Smooth muscle cell (in vitro differentiated cells): ENCODE data around the gene FRMD4B. TPM values are rescaled to one million over a fixed set of nuclear protein-coding genes. Genes with fewer than 3 reads are reported as not detected.

Source experiments
- DNase-seq: peaks from one replicate; lab custom pipeline; 2025; ENCODE audit not compliant: unreplicated experiment; lab: John Stamatoyannopoulos, UW
- H2AFZ ChIP-seq: fragments of 200-600 bp; sonication (generic); 2 replicates; pipeline ENCODE4 v1.6.0; 2016; ENCODE audit warnings: antibody characterized with exemption, low read depth, mild to moderate bottlenecking
- H3F3A ChIP-seq: fragments of 200-600 bp; sonication (generic); 2 replicates; pipeline ENCODE4 v1.6.0; 2017; ENCODE audit warnings: antibody characterized with exemption, low read depth
- H3K27ac ChIP-seq: fragments of 200-600 bp; sonication (generic); 2 replicates; pipeline ENCODE4 v1.5.1; 2016; ENCODE audit warnings: low read depth, mild to moderate bottlenecking
- H3K27me3 ChIP-seq: fragments of 200-600 bp; sonication (generic); 2 replicates; pipeline ENCODE4 v1.6.1; 2016; ENCODE audit warnings: low read depth, mild to moderate bottlenecking
- H3K36me3 ChIP-seq: fragments of 200-600 bp; sonication (generic); 2 replicates; pipeline ENCODE4 v1.5.1; 2016; ENCODE audit warnings: low read depth
- H3K4me1 ChIP-seq: fragments of 200-600 bp; sonication (generic); 2 replicates; pipeline ENCODE4 v1.5.1; 2016; ENCODE audit warnings: low read depth
- H3K4me2 ChIP-seq: fragments of 200-600 bp; sonication (generic); 2 replicates; pipeline ENCODE4 v1.6.0; 2016; ENCODE audit warnings: mild to moderate bottlenecking
- H3K4me3 ChIP-seq: fragments of 200-600 bp; sonication (generic); 2 replicates; pipeline ENCODE4 v1.5.1; 2016; ENCODE audit warnings: mild to moderate bottlenecking
- H3K79me2 ChIP-seq: fragments of 200-600 bp; sonication (generic); 2 replicates; pipeline ENCODE4 v1.6.0; 2016; ENCODE audit warnings: low read depth, mild to moderate bottlenecking
- H3K9ac ChIP-seq: fragments of 200-600 bp; sonication (generic); 2 replicates; pipeline ENCODE4 v1.6.0; 2016; ENCODE audit warnings: low read depth
- H3K9me3 ChIP-seq: fragments of 200-600 bp; sonication (generic); replicated peaks from 2 replicates; pipeline ENCODE4 v1.5.1; 2016; ENCODE audit warnings: low read depth
- H4K20me1 ChIP-seq: fragments of 200-600 bp; sonication (generic); 2 replicates; pipeline ENCODE4 v1.6.0; 2016; ENCODE audit warnings: low read depth
- WGBS: methylation state at CpG from one replicate; pipeline ENCODE4 v1.1.7; 2016; ENCODE audit warnings: low lambda C conversion rate; 5-methylcytosine and 5-hydroxymethylcytosine counted together
- polyA plus RNA-seq: library from polyadenylated mRNA; unstranded; fragments of >200 nt; fragmentation: Nextera tagmentation; extraction: Ambion mirVana; gene quantifications from 2 replicates; pipeline ENCODE4 v1.2.1, GENCODE V29; 2016
- total RNA-seq: library from RNA; depleted of rRNA; stranded (reverse); fragments of >200 nt; gene quantifications from 2 replicates; pipeline ENCODE4 v1.2.3, GENCODE V29; 2014
- TF ChIP-seq, protein P1 (sequence below): fragments of 200-600 bp; sonication (generic); IDR thresholded peaks from 2 replicates; pipeline ENCODE4 v1.5.1; 2017; ENCODE audit warnings: borderline replicate concordance, mild to moderate bottlenecking, antibody characterized with exemption; ENCODE audit not compliant: insufficient read depth, poor library complexity, severe bottlenecking

FRMD4B gene
- total and polyA plus RNA-seq, 2 experiments from 2014 or later: 3.7 to 24.3 TPM

GRCh38 chr3:69321301-69322157 is 64.4 kb downstream of the FRMD4B start:
- Histone ChIP-seq H3K9ac (no peak overlapping the region), H3K4me3 (no peak overlapping the region), H3K9me3 (no peaks in the 10 kb centered on the region), H4K20me1 (no peaks in the 10 kb centered on the region), H3F3A (no peaks in the 10 kb centered on the region), H3K27ac (no peak overlapping the region), H3K4me1 (no peaks in the 10 kb centered on the region), H3K4me2 (no peak overlapping the region), H2AFZ (no peak overlapping the region), H3K36me3 (no peaks in the 10 kb centered on the region), H3K79me2 (no peaks in the 10 kb centered on the region), H3K27me3 (no peaks in the 10 kb centered on the region)
- DNase-seq: no peak
- TF ChIP-seq, protein P1, sequence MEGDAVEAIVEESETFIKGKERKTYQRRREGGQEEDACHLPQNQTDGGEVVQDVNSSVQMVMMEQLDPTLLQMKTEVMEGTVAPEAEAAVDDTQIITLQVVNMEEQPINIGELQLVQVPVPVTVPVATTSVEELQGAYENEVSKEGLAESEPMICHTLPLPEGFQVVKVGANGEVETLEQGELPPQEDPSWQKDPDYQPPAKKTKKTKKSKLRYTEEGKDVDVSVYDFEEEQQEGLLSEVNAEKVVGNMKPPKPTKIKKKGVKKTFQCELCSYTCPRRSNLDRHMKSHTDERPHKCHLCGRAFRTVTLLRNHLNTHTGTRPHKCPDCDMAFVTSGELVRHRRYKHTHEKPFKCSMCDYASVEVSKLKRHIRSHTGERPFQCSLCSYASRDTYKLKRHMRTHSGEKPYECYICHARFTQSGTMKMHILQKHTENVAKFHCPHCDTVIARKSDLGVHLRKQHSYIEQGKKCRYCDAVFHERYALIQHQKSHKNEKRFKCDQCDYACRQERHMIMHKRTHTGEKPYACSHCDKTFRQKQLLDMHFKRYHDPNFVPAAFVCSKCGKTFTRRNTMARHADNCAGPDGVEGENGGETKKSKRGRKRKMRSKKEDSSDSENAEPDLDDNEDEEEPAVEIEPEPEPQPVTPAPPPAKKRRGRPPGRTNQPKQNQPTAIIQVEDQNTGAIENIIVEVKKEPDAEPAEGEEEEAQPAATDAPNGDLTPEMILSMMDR: no peak
- WGBS: 88% methylated on average over 9 of the region's 9 CpGs

DNA sequence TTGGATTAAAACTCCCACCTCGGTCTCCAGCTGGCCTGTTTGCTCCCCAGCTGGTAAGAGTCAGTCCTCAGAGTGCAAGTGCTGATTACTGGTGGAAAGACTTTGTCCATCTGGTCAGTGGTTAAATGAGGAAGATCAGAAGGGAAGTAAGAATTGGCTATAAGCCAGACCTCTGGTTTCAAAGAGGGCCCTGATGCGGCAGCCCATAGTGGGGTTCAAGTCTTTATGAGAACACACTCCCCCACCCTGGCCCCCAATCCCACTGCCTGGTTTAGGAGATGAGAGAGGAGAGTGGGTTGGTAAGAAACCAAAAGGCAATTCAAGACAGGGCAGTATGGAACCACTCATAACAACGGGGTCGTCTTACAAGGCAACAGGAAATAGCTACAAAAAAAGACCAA is 65.0 kb downstream of the FRMD4B start:
- TF ChIP-seq, protein P1: no peak
- no peaks in the 10 kb centered on the region for H4K20me1 ChIP-seq
- H3K4me1 ChIP-seq: no peaks in the 10 kb centered on the region
- H3K27ac ChIP-seq: no peak overlapping the region
- 63% methylated on average over 4 of the region's 4 CpGs for WGBS
- H3K27me3 ChIP-seq: no peaks in the 10 kb centered on the region
- H3K4me2 ChIP-seq: no peak overlapping the region
- H3K36me3 ChIP-seq: no peaks in the 10 kb centered on the region
- H3K4me3 ChIP-seq: no peak overlapping the region
- H3K9ac ChIP-seq: no peak overlapping the region
- H3F3A ChIP-seq: no peaks in the 10 kb centered on the region
- no peak for DNase-seq
- no peaks in the 10 kb centered on the region for H3K9me3 ChIP-seq
- no peak overlapping the region for H2AFZ ChIP-seq
- H3K79me2 ChIP-seq: no peaks in the 10 kb centered on the region

- Histone ChIP-seq H3K9ac (no peak overlapping the region), H3K4me1 (no peaks in the 10 kb centered on the region), H3K4me3 (no peak overlapping the region), H3K4me2 (no peak overlapping the region), H3K79me2 (no peaks in the 10 kb centered on the region), H3K27me3 (no peaks in the 10 kb centered on the region), H4K20me1 (no peaks in the 10 kb centered on the region), H3F3A (no peaks in the 10 kb centered on the region), H3K27ac (no peak overlapping the region), H2AFZ (no peak overlapping the region), H3K36me3 (no peaks in the 10 kb centered on the region), H3K9me3 (no peaks in the 10 kb centered on the region)
- no peak for DNase-seq
- WGBS: 93% methylated on average over 4 of the region's 4 CpGs
- TF ChIP-seq, protein P1: no peak
These were observed 66.2 kb downstream of the FRMD4B start for GRCh38 chr3:69319652-69320051.

GRCh38 chr3:69318410-69318809 is 67.5 kb downstream of the FRMD4B start:
- WGBS: 96% methylated on average over 5 of the region's 5 CpGs
- Histone ChIP-seq H3K27ac (no peak overlapping the region), H3K27me3 (no peaks in the 10 kb centered on the region), H3K36me3 (no peaks in the 10 kb centered on the region), H2AFZ (no peak overlapping the region), H3K9ac (no peak overlapping the region), H3F3A (no peaks in the 10 kb centered on the region), H3K4me3 (no peak overlapping the region), H3K4me1 (no peaks in the 10 kb centered on the region), H4K20me1 (no peaks in the 10 kb centered on the region), H3K9me3 (no peaks in the 10 kb centered on the region), H3K4me2 (no peak overlapping the region), H3K79me2 (no peaks in the 10 kb centered on the region)
- no peak for DNase-seq
- TF ChIP-seq, protein P1: no peak
